ENCODE results near the gene BMP8A. TPM values are rescaled to one million over a fixed set of nuclear protein-coding genes. Genes with fewer than 3 reads are reported as not detected.
"Not testable (repeated sequence)": the region's sequence is repeated elsewhere in the genome, so short reads cannot be mapped to it uniquely, and the experiment has no call there.

The BMP8A gene
- total RNA-seq, 2 experiments from 2014 or later = not detected

- intact Hi-C loops (cut with micrococcal nuclease) = no loop called here
- Mint-ChIP-seq H3K4me1 (ENCODE audit: low read depth) (peaks cover 2% of the 10 kb centered on the region), H3K36me3 (ENCODE audit: low read depth) (peaks cover 11% of the 10 kb centered on the region), H3K4me3 (no peak overlapping the region), H3K9me3 (no peaks in the 10 kb centered on the region), H3K27me3 (ENCODE audit: low read depth) (no peaks in the 10 kb centered on the region), H3K27ac (no peak overlapping the region)
- CTCF ChIA-PET = no interaction called here
- DNase-seq = no peak
Observed at GRCh38 chr1:39526466-39527189, 35.2 kb downstream of the BMP8A start.

- CTCF ChIA-PET = interaction anchor here (1.3 kb wide), 1 partner anchor 12 kb away, joined by 4 read pairs; no protein-coding TSS in a partner anchor
- peaks cover 13% of the 10 kb centered on the region for H3K36me3 Mint-ChIP-seq (ENCODE audit: low read depth)
- H3K27ac Mint-ChIP-seq; H3K9me3 Mint-ChIP-seq; H3K4me3 Mint-ChIP-seq; H3K4me1 Mint-ChIP-seq (ENCODE audit: low read depth); intact Hi-C loops (cut with micrococcal nuclease); H3K27me3 Mint-ChIP-seq (ENCODE audit: low read depth); DNase-seq: not testable (repeated sequence)
Observed at GRCh38 chr1:39527190-39527579, 35.7 kb downstream of the BMP8A start.

- Mint-ChIP-seq H3K36me3 (ENCODE audit: low read depth) (peaks cover 14% of the 10 kb centered on the region), H3K9me3 (no peaks in the 10 kb centered on the region), H3K27me3 (ENCODE audit: low read depth) (no peaks in the 10 kb centered on the region), H3K27ac (no peak overlapping the region), H3K4me3 (no peak overlapping the region), H3K4me1 (ENCODE audit: low read depth) (peaks cover 2% of the 10 kb centered on the region)
- intact Hi-C loops (cut with micrococcal nuclease) = no loop called here
- CTCF ChIA-PET = interaction anchor here (1.3 kb wide), 1 partner anchor 11 kb away, joined by 4 read pairs; no protein-coding TSS in a partner anchor
- DNase-seq = no peak
Observed at GRCh38 chr1:39528082-39528481, 36.6 kb downstream of the BMP8A start.

- DNase-seq = no peak
- intact Hi-C loops (cut with micrococcal nuclease) = loop anchor here (10.0 kb wide), 1 partner anchor 265 kb away; no protein-coding TSS in a partner anchor
- Mint-ChIP-seq H3K9me3 (no peaks in the 10 kb centered on the region), H3K36me3 (ENCODE audit: low read depth) (peaks cover 14% of the 10 kb centered on the region), H3K4me1 (ENCODE audit: low read depth) (peaks cover 2% of the 10 kb centered on the region), H3K27me3 (ENCODE audit: low read depth) (no peaks in the 10 kb centered on the region), H3K27ac (no peak overlapping the region), H3K4me3 (no peak overlapping the region)
- CTCF ChIA-PET = interaction anchor here (1.1 kb wide), 1 partner anchor 88 kb away, joined by 3 read pairs; no protein-coding TSS in a partner anchor
Observed at GRCh38 chr1:39529901-39530535, 38.6 kb downstream of the BMP8A start.

- Mint-ChIP-seq H3K36me3 (ENCODE audit: low read depth) (peaks cover 19% of the 10 kb centered on the region), H3K27me3 (ENCODE audit: low read depth) (no peaks in the 10 kb centered on the region), H3K4me3 (no peak overlapping the region), H3K4me1 (ENCODE audit: low read depth) (no peaks in the 10 kb centered on the region), H3K27ac (no peak overlapping the region), H3K9me3 (no peaks in the 10 kb centered on the region)
- intact Hi-C loops (cut with micrococcal nuclease) = loop anchor here (10.0 kb wide), 1 partner anchor 267 kb away; no protein-coding TSS in a partner anchor
- no peak for DNase-seq
- CTCF ChIA-PET = interaction anchor here (0.6 kb wide), 1 partner anchor 347 kb away, joined by 3 read pairs; no protein-coding TSS in a partner anchor
Observed at GRCh38 chr1:39531526-39531925, 40.1 kb downstream of the BMP8A start.

- no peak overlapping the region for H3K4me3 Mint-ChIP-seq
- CTCF ChIA-PET = no interaction called here
- intact Hi-C loops (cut with micrococcal nuclease) = loop anchor here (10.0 kb wide), 1 partner anchor 269 kb away; no protein-coding TSS in a partner anchor
- no peaks in the 10 kb centered on the region for H3K4me1 Mint-ChIP-seq (ENCODE audit: low read depth)
- H3K36me3 Mint-ChIP-seq (ENCODE audit: low read depth) = peaks cover 12% of the 10 kb centered on the region
- no peaks in the 10 kb centered on the region for H3K27me3 Mint-ChIP-seq (ENCODE audit: low read depth)
- DNase-seq = no peak
- no peaks in the 10 kb centered on the region for H3K9me3 Mint-ChIP-seq
- no peak overlapping the region for H3K27ac Mint-ChIP-seq
Observed at GRCh38 chr1:39533442-39533841, 42.0 kb downstream of the BMP8A start.

GRCh38 chr1:39538531-39539251, 47.3 kb downstream of the BMP8A start:
- Mint-ChIP-seq H3K27ac (no peak overlapping the region), H3K4me3 (no peak overlapping the region), H3K27me3 (ENCODE audit: low read depth) (no peaks in the 10 kb centered on the region), H3K4me1 (ENCODE audit: low read depth) (no peaks in the 10 kb centered on the region), H3K9me3 (no peaks in the 10 kb centered on the region), H3K36me3 (ENCODE audit: low read depth) (peaks cover 16% of the 10 kb centered on the region)
- intact Hi-C loops (cut with micrococcal nuclease) = loop anchor here (1.0 to 10.0 kb wide), 4 partner anchors 274 to 440 kb away; no protein-coding TSS in a partner anchor
- DNase-seq = no peak
- CTCF ChIA-PET = interaction anchor here (0.5 to 4.9 kb wide), 35 partner anchors 9 to 447 kb away, joined by 3 to 26 read pairs (median 3); no protein-coding TSS in a partner anchor

GRCh38 chr1:39539252-39539790, 47.9 kb downstream of the BMP8A start:
- CTCF ChIA-PET = interaction anchor here (0.5 to 4.9 kb wide), 31 partner anchors 9 to 447 kb away, joined by 3 to 26 read pairs (median 3); no protein-coding TSS in a partner anchor
- Mint-ChIP-seq H3K27ac (no peak overlapping the region), H3K9me3 (no peaks in the 10 kb centered on the region), H3K4me1 (ENCODE audit: low read depth) (no peaks in the 10 kb centered on the region), H3K4me3 (no peak overlapping the region), H3K27me3 (ENCODE audit: low read depth) (no peaks in the 10 kb centered on the region), H3K36me3 (ENCODE audit: low read depth) (peaks cover 16% of the 10 kb centered on the region)
- DNase-seq = peak; percentile 63
- intact Hi-C loops (cut with micrococcal nuclease) = loop anchor here (1.0 to 10.0 kb wide), 4 partner anchors 275 to 441 kb away; no protein-coding TSS in a partner anchor

GRCh38 chr1:39540504-39541031, 49.1 kb downstream of the BMP8A start:
- no peak overlapping the region for H3K4me3 Mint-ChIP-seq
- CTCF ChIA-PET = interaction anchor here (0.6 to 4.9 kb wide), 3 partner anchors 16 to 442 kb away, joined by 3 to 26 read pairs (median 3); no protein-coding TSS in a partner anchor
- no peaks in the 10 kb centered on the region for H3K9me3 Mint-ChIP-seq
- peaks cover 13% of the 10 kb centered on the region for H3K36me3 Mint-ChIP-seq (ENCODE audit: low read depth)
- no peak for DNase-seq
- no peak overlapping the region for H3K27ac Mint-ChIP-seq
- H3K27me3 Mint-ChIP-seq (ENCODE audit: low read depth) = no peaks in the 10 kb centered on the region
- intact Hi-C loops (cut with micrococcal nuclease) = no loop called here
- no peaks in the 10 kb centered on the region for H3K4me1 Mint-ChIP-seq (ENCODE audit: low read depth)

GRCh38 chr1:39542924-39543323, 51.5 kb downstream of the BMP8A start:
- Mint-ChIP-seq H3K4me3 (no peak overlapping the region), H3K36me3 (ENCODE audit: low read depth) (peaks cover 11% of the 10 kb centered on the region), H3K27me3 (ENCODE audit: low read depth) (no peaks in the 10 kb centered on the region), H3K9me3 (no peaks in the 10 kb centered on the region), H3K27ac (no peak overlapping the region), H3K4me1 (ENCODE audit: low read depth) (no peaks in the 10 kb centered on the region)
- CTCF ChIA-PET = interaction anchor here (0.6 kb wide), 1 partner anchor 360 kb away, joined by 3 read pairs; no protein-coding TSS in a partner anchor
- DNase-seq = no peak
- intact Hi-C loops (cut with micrococcal nuclease) = no loop called here

- intact Hi-C loops (cut with micrococcal nuclease) = no loop called here
- H3K4me3 Mint-ChIP-seq = no peak overlapping the region
- H3K4me1 Mint-ChIP-seq (ENCODE audit: low read depth) = no peaks in the 10 kb centered on the region
- DNase-seq = no peak
- H3K36me3 Mint-ChIP-seq (ENCODE audit: low read depth) = peaks cover 6% of the 10 kb centered on the region
- no peaks in the 10 kb centered on the region for H3K27me3 Mint-ChIP-seq (ENCODE audit: low read depth)
- no peak overlapping the region for H3K27ac Mint-ChIP-seq
- no peaks in the 10 kb centered on the region for H3K9me3 Mint-ChIP-seq
- CTCF ChIA-PET = interaction anchor here (0.7 kb wide), 1 partner anchor 684 kb away, joined by 3 read pairs; no protein-coding TSS in a partner anchor
Observed at GRCh38 chr1:39544327-39544726, 52.9 kb downstream of the BMP8A start.

All from activated naive CD4-positive, alpha-beta T cell treated with anti-CD3 and anti-CD28 coated beads for 36 hours (primary cell).